GM12801 (cell line): ENCODE results near the gene ZCCHC14.

Experiments
- CTCF ChIP-seq: IDR thresholded peaks from one replicate; pipeline ENCODE4 v1.5.1; 2011; ENCODE audit warnings: control low read depth; ENCODE audit not compliant: insufficient read length; ENCODE audit errors: extremely low read depth

The ZCCHC14 gene

GRCh38 chr16:87454391-87454790, 38.4 kb downstream of the ZCCHC14 start:
- TF ChIP-seq CTCF, result no peak

DNA sequence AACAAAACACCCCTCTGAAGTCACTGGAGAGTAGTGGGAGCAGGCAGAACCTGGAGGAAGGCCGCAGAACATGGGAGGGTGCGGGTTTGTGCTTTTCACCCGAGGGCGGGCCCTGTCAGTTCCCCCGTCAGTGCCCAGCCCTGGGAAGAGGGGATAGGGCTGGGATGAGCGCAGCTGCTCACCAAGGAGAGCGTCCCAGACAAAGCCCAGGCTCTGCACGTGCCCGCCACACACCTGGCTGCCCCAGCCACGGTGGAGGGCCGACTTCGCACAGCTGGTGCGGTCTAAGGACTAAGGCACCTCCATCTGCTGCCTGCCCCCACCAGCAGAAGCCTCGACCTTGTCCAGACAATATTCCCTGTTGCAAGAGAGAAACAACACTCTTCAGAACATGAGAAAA, 39.5 kb downstream of the ZCCHC14 start:
- no peak for TF ChIP-seq CTCF

DNA sequence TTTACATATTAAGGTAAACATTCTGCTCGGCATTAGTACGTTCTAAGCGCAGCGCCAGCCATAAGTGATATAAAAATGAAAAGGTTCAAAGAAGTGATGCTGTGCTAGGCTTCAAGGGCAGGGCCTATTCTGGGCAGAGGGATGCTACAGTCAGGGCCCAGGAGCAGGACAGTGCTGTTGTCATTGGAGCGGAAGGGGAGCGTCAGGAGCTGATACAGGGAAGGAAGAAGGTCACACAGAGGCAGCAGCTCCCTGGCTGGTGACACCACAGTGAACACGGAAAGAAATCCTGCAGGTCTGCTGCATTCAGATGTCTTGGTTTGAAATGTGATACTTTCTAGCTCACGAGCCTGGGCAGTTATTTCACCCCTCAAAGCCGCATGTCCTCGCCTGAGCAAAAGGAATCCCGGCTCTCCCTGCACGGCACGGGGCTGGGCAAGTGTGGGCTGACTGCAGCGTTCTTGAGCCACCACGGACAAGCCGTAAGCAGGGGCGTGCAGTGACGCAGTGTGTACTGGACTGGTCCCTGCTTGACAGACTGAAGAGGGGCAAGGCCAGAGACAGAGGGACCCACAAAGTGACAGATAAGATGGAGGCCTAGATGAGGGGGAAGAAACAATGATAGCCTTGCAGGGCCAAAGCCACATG, 41.1 kb downstream of the ZCCHC14 start:
- TF ChIP-seq CTCF, result no peak

- no peak for TF ChIP-seq CTCF
Measured at GRCh38 chr16:87448866-87449265, 44.0 kb downstream of the ZCCHC14 start.

DNA sequence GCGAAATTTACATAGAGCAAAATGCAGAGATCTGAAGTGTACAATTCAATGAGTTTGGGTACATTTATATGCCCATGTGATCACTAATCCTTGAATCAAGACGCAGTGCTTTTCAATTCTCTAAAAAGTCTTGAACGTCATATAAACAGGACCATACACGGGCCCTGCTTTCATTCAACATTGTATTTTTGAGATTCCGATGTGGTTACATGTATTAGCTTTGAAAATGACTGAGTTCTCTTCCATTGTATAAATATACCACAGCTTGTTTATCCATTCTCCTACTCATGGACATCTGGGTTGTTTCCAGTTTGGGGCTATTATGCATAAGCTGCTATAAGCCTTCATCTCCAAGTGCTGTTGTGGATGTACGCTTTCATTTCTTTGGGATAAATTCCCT, 45.5 kb downstream of the ZCCHC14 start:
- TF ChIP-seq CTCF, result no peak

DNA sequence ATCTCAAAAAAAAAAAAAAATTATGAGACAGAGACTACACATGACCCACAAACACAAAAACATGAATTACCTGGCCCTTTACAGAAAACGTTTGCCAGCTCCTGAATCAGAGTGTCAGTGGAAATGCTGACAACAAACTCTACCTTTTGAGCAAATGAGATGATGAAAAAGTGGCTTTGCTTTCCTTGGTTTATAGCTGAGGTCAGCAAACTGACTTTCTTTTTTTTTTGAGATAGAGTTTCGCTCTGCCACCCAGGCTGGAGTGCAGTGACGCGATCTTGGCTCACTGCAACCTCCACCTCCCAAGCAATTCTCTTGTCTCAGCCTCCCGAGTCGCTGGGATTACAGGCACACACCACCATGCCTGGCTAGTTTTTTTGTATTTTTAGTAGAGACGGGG, 46.3 kb downstream of the ZCCHC14 start:
- TF ChIP-seq CTCF, result no peak

DNA sequence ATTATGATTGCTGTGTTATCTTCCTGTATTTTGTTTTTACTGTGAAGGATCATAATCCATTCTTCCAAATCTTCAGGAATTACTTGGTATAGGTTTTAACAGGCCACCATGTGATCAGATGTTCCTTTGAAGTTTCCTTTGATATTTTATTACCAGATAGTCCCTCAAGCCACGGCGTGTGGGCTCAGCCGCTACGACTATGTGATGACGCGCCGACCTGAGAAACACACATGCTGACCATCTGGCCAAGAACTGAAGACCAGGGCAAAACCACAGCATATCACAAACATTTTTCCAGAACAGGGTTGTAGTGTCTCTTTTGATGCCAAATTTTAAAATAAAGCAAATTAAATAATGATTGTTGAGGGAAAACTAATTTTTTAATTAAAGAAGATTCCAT, 47.3 kb downstream of the ZCCHC14 start:
- no peak for TF ChIP-seq CTCF

GRCh38 chr16:87443964-87444363, 48.9 kb downstream of the ZCCHC14 start:
- TF ChIP-seq CTCF, result no peak
